NCI-H2107 treated with DMSO at 0.1 percent for 48 hours (cell line): ENCODE measurements around the gene INPP4B.

Experiments used
- DNase-seq: peaks from one replicate; lab custom pipeline; 2025; ENCODE audit not compliant: unreplicated experiment; lab: John Stamatoyannopoulos, UW

The INPP4B gene

DNA sequence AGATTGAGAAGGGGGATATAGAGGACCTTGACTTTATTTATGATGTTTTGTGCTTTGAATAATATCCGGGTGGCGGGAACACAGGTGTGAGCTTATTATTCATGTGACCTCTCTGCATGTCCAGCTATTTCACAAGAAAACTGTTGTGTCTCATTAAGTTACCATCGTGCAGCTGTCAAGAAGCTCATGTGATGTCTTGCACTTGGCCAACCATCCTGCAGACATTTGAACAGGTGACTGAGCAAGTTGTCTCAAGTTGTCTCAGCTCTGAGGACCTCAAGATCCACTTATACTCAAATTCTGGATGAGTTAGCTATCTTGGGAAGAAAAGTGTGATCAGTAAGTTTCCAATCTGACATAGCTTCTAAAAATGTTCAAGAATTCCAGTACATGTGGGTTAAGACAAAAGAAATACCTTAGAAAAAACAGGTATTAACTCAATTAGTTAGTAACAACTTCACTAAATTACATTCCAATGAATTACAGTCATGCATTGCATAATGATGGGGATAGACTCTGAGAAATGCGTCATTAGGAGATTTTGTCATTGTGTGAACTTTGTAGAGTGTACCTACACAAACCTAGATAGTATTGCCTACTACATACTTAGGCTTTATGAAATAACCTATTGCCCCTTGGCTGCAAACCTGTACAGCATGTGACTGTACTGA lies 462.2 kb downstream of the INPP4B start:
- DNase-seq = no peak

- DNase-seq = no peak
Measured at GRCh38 chr4:142383354-142383753, 462.7 kb downstream of the INPP4B start.

DNA sequence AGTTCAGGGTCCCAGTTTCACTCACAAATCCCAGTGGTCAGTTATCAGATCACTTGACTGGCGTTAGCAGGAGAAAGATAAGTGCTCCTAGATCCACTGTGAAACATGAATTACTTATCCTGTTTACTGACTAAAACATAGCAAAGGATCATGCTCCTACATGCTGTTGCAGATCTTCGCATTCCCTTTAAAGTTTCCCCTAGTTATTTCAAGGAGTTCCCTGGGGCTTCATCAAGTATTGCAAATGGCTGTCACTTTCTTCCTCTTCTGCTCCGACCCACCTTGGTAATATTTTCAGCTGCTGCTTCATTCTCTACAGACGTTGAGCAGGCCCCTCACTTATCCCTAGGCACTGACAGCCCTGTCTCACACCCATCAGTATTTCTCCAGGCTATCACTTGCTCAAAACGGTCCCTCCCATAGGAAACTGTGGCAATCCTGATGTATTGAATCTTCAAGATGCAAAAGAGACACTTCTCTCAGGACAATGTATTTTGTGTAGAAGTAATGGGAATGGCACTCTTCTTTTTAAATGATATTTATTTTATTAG lies 466.0 kb downstream of the INPP4B start:
- DNase-seq = no peak

- DNase-seq = no peak
Measured at GRCh38 chr4:142379277-142380051, 466.6 kb downstream of the INPP4B start.

GRCh38 chr4:142378179-142378578 lies 467.9 kb downstream of the INPP4B start:
- DNase-seq = no peak

- DNase-seq = no peak
Measured at GRCh38 chr4:142377342-142378091, 468.6 kb downstream of the INPP4B start.

DNA sequence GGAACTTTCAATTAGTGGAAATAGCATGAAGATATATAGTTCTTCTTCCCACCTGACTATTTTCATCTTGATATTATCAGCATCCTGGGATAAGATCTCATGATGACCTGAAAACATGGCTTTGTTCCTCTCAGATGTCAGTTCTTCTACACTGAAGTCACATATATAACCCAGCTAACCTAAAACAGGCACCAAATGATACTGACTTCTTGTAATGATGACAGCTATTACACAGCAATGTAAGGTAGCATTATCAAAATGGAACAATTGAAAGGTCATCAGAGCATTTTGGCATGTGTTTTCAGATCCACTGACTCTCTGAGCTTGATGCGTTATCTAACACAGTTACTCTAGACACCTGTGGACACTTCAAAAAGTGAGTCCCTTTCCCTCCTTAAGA lies 469.9 kb downstream of the INPP4B start:
- DNase-seq = no peak

GRCh38 chr4:142373610-142374009 lies 472.5 kb downstream of the INPP4B start:
- DNase-seq = no peak

DNA sequence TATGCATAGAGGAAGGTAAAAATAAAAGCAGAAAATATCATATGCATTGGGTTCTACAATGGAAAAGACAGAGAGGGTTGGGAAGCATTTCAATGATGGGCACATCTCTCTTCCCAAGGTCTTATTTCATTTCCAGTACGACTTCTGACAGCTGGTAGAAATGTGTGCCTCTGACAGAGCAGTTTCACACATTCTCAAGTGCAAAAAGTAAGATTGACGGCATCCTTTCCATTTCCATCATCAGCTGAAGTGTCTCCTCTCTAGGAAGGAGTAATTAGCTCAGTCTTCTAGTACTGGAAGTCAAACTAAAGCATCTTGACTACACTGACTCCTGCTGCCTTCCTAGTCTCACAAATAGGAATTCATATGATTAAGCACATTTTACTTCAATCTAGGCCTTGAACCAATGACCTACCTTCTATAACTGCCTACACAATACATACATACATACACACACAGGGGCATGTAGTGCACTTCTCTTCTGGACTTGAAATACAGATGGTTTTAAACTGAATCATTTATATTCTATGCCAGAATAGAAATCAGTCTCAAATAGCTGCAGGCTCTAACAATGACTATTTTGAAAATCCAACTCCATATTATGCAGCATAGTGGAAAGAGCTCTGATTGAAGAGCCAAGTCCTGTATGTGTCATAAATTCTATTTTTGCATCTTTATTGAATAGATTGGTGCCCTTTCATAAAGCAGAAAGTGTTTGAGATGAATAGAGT lies 473.4 kb downstream of the INPP4B start:
- no peak for DNase-seq

DNA sequence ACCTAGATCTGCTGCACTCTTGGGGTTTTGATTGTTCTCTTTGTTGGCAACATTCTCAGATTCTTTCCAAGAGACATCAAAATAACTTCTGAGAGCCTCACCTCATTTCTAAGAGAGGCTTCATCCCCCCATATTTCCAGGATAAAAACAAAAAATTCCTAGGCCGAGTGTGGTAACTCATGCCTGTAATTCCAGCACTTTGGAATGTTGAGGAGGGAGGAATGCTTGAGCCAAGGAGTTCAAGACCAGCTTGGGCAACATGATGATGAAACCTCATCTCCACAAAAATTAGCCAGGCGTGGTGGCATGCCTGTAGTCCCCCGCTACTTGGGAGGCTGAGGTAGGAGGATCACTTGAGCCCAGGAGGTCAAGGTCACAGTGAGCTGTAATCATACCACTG lies 477.0 kb downstream of the INPP4B start:
- no peak for DNase-seq

GRCh38 chr4:142367418-142368180 lies 478.5 kb downstream of the INPP4B start:
- no peak for DNase-seq

DNA sequence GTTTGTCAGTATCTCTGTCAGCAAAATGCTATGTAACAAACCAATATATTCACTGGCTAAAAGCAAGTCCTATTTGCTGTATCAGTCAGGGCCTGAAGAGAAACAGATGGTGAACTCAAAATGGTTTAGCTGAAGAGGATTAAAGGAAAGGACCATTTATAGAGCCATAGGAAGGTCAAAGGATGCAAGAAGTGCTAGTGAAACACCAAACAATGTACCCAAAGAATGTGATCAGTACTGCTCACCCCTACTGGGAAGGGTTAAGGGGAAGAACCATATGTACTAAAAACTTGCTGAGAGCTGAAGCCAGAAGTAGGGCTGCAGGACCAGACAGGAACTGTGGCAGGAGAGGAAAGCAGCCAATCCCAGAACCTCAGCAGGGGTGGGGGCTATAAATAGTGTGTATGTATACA lies 479.3 kb downstream of the INPP4B start:
- DNase-seq = no peak

DNA sequence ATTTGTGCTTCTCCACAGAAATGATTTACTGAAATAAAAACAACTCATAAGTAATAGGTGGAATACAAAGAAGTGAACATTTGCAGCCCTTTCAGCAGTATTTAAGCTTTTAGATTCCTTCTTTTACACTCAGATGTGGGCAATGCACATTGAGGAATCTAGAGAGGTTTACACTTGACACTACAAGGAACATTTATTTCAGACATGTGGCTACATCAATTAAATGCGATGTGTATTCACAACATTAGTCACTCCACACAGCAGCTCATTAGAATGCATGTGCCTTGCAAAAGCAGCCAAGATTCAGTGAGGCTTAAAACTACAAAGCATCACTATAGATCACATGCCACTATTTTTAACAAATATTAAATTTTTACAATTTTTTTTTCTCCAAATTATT lies 480.7 kb downstream of the INPP4B start:
- DNase-seq = no peak

- no peak for DNase-seq
Measured at GRCh38 chr4:142363686-142364085, 482.4 kb downstream of the INPP4B start.

GRCh38 chr4:142361981-142362380 lies 484.1 kb downstream of the INPP4B start:
- no peak for DNase-seq

GRCh38 chr4:142360657-142361056 lies 485.4 kb downstream of the INPP4B start:
- no peak for DNase-seq

DNA sequence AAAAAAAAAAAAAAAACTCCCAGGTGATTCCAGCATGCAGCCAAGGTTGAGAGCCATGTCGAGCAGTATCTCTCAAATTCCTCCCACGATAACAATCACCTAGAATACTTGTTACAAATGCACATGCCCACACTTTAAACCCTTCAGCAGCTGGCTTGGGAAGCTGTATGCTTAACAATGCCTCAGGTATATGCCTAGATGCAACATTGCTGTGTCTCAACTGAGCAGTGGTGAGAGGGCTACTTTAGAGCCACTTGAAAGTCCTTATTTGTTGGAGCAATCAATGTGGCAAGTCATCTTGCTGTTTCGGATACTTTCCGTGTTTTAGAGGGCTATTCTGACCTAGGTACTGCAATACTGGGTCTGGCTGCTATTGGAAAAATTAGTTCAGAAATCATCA lies 487.4 kb downstream of the INPP4B start:
- peak; percentile 11 for DNase-seq

GRCh38 chr4:142356801-142357200 lies 489.3 kb downstream of the INPP4B start:
- DNase-seq = no peak

- no peak for DNase-seq
Measured at GRCh38 chr4:142356118-142356759, 489.9 kb downstream of the INPP4B start.
